ENCODE data around the gene ABCC9.

Gene ABCC9

GRCh38 chr12:21850419-21850818 is 90.8 kb downstream of the ABCC9 start:
- TF ChIP-seq CTCF (IDR thresholded peaks at IDR 0.05; ENCODE audit: low read depth, low read length), result no peak
- Histone ChIP-seq H3K27me3 (ENCODE audit: insufficient read depth, low read depth, severe bottlenecking) (no peaks in the 10 kb centered on the region), H3K9me3 (ENCODE audit: severe bottlenecking) (no peaks in the 10 kb centered on the region), H3K4me3 (ENCODE audit: low read depth, low read length) (no peak overlapping the region), H3K36me3 (no peaks in the 10 kb centered on the region), H3K27ac (no peak overlapping the region)
- no peak for DNase-seq

GRCh38 chr12:21849878-21850277 is 91.3 kb downstream of the ABCC9 start:
- DNase-seq, result no peak
- Histone ChIP-seq H3K27me3 (ENCODE audit: insufficient read depth, low read depth, severe bottlenecking) (no peaks in the 10 kb centered on the region), H3K36me3 (no peaks in the 10 kb centered on the region), H3K27ac (no peak overlapping the region), H3K4me3 (ENCODE audit: low read depth, low read length) (no peak overlapping the region), H3K9me3 (ENCODE audit: severe bottlenecking) (no peaks in the 10 kb centered on the region)
- TF ChIP-seq CTCF (IDR thresholded peaks at IDR 0.05; ENCODE audit: low read depth, low read length), result no peak

- DNase-seq, result no peak
- no peak for TF ChIP-seq CTCF (IDR thresholded peaks at IDR 0.05; ENCODE audit: low read depth, low read length)
- Histone ChIP-seq H3K27ac (no peak overlapping the region), H3K27me3 (ENCODE audit: insufficient read depth, low read depth, severe bottlenecking) (no peaks in the 10 kb centered on the region), H3K9me3 (ENCODE audit: severe bottlenecking) (no peaks in the 10 kb centered on the region), H3K4me3 (ENCODE audit: low read depth, low read length) (no peak overlapping the region), H3K36me3 (no peaks in the 10 kb centered on the region)
Observed at GRCh38 chr12:21848192-21848591, 93.0 kb downstream of the ABCC9 start.

- Histone ChIP-seq H3K36me3 (no peaks in the 10 kb centered on the region), H3K27me3 (ENCODE audit: insufficient read depth, low read depth, severe bottlenecking) (no peaks in the 10 kb centered on the region), H3K4me3 (ENCODE audit: low read depth, low read length) (no peak overlapping the region), H3K9me3 (ENCODE audit: severe bottlenecking) (no peaks in the 10 kb centered on the region), H3K27ac (no peak overlapping the region)
- DNase-seq, result no peak
- no peak for TF ChIP-seq CTCF (IDR thresholded peaks at IDR 0.05; ENCODE audit: low read depth, low read length)
Observed at GRCh38 chr12:21843795-21844194, 97.4 kb downstream of the ABCC9 start.

- no peak overlapping the region for H3K4me3 ChIP-seq (ENCODE audit: low read depth, low read length)
- no peak for DNase-seq
- H3K9me3 ChIP-seq (ENCODE audit: severe bottlenecking), result no peaks in the 10 kb centered on the region
- H3K27me3 ChIP-seq (ENCODE audit: insufficient read depth, low read depth, severe bottlenecking), result no peaks in the 10 kb centered on the region
- no peaks in the 10 kb centered on the region for H3K36me3 ChIP-seq
- H3K27ac ChIP-seq, result no peak overlapping the region
- TF ChIP-seq CTCF (IDR thresholded peaks at IDR 0.05; ENCODE audit: low read depth, low read length), result no peak
Observed at GRCh38 chr12:21839776-21840175, 101.5 kb downstream of the ABCC9 start.

GRCh38 chr12:21837847-21838246 is 103.4 kb downstream of the ABCC9 start:
- H3K36me3 ChIP-seq, result no peaks in the 10 kb centered on the region
- no peaks in the 10 kb centered on the region for H3K27me3 ChIP-seq (ENCODE audit: insufficient read depth, low read depth, severe bottlenecking)
- H3K9me3 ChIP-seq (ENCODE audit: severe bottlenecking), result no peaks in the 10 kb centered on the region
- H3K27ac ChIP-seq, result no peak overlapping the region
- no peak for TF ChIP-seq CTCF (IDR thresholded peaks at IDR 0.05; ENCODE audit: low read depth, low read length)
- DNase-seq, result no peak
- no peak overlapping the region for H3K4me3 ChIP-seq (ENCODE audit: low read depth, low read length)
